Activated CD4-positive, alpha-beta T cell treated with anti-CD3 and anti-CD28 coated beads, Interleukin-2, amount 50 U/mL, for 4 hours (primary cell): ENCODE data around the gene FXYD6.
A peak's percentile ranks its signal among the peaks of the same experiment; 100 is the strongest.

Experiments
- DNase-seq, 2 experiments: peaks; one replicate each; pipeline ENCODE4 v3.0.0-alpha.2; 2020

The FXYD6 gene

DNA sequence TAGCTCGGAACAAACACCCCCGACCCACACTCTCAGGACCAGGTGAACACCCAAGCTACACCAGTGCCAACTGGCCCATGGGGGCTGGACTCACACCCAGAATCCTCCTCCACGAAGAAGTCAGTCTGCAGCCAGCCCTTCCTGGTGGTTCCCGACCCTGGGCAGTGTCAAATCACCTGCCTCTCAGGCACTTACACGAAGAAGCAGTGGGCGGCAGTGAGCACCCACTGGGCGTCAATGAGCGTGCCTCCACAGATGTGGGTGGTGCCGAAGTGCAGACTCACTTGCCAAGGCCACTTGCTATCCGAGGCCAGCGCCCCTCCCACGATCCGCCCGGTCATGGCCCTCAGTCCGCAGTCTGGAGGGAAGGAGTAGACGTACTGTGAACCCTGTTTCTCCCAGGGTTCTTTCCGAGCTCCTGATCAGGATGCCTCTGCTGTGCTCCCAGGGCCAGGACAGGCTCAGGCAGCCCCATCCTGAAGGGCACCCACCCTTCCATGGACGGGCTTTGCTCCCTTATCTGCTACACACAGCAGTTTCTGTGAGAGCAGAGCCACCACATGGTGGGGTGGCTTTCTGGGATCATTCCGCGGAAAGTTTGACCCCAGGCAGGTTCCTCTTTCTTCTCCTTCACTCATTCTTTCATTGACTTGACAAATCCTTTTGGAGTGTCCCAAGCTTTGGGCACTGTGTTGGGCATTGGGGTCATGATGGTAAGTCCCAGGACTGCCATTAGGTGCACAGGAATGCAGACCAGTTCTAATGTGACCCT is 33.3 kb upstream of the FXYD6 start:
- no peak for DNase-seq

GRCh38 chr11:117908959-117909610 is 32.6 kb upstream of the FXYD6 start:
- no peak for DNase-seq

- DNase-seq = no peak
Measured at GRCh38 chr11:117908109-117908895, 31.8 kb upstream of the FXYD6 start.

- peak; percentile 53 to 59 for DNase-seq
Measured at GRCh38 chr11:117907276-117908108, 31.0 kb upstream of the FXYD6 start.

DNA sequence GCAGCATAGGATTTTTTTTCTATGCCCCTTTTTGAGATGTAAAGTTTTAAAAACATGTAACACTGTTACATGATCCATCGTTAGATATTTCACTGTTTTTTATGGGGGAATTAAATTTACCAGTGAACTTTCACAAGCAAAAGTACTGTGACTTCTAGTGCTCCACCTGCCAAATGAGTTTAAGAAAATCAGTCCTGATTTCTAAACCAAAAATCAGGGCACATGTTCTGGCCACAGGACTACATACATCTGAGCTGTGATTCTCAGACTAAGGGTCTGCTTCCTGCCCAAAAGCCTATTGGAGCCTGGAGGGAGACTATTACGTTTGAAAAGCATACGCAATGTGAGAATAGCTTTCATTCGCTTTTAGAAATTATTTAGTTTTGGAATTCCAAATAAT is 30.3 kb upstream of the FXYD6 start:
- DNase-seq = no peak

- no peak for DNase-seq
Measured at GRCh38 chr11:117906126-117906525, 29.7 kb upstream of the FXYD6 start.

DNA sequence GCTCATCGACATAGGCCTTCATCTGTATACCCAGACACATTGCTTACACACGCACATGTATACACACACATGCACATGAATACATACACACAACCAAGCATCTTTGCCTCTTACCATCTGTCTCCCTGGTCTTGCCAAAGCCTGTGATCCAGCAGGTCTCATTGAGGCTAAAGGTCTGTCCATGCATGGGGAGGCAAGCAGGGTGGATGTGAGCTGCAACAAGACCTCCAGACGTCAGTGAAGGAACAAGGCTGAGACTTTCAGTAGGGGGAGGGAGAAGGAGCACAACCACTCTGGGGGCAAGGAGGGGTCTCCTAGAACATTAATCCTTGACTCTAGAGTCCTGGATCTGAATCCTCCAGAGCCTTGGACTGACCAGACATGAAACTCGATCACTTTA is 29.1 kb upstream of the FXYD6 start:
- no peak for DNase-seq

- DNase-seq = no peak
Measured at GRCh38 chr11:117903505-117904382, 27.3 kb upstream of the FXYD6 start.

GRCh38 chr11:117902001-117902845 is 25.8 kb upstream of the FXYD6 start:
- DNase-seq = no peak

GRCh38 chr11:117901601-117902000 is 25.1 kb upstream of the FXYD6 start:
- DNase-seq = no peak

DNA sequence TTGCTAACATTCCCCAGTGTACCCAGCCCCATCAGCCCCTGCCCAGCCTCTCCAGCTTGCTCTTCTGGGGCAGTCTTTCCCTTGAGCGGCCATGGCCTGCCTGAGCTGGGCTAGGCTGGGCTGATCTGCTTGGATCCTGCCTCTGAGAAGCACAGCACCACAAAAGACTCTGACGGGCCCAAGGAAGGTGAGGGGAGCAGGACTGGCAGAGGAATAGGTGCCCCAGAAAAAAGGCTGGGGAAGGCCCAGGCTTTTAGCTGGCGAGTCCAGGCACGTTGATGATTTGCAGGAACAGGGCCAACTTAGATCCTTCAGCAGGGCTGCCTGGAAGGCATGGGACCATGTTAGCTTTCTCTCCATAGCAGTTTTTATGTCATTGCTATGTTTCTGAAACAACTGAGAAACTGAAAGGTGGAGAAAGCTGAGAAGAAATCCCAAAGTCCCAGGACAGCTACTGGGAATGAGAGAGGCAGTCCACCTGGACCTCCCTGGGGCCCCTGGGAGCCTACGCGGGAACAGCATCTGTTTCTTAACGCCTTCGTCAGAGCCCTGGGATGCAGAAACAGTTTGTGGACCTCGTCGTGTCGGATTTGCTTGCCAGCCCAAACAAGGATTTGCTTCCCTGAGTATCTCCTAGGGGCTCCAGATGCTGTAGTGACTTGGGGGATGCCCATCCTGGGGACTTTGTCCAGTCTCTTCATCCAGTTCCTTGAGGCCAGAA is 24.4 kb upstream of the FXYD6 start:
- DNase-seq = no peak

DNA sequence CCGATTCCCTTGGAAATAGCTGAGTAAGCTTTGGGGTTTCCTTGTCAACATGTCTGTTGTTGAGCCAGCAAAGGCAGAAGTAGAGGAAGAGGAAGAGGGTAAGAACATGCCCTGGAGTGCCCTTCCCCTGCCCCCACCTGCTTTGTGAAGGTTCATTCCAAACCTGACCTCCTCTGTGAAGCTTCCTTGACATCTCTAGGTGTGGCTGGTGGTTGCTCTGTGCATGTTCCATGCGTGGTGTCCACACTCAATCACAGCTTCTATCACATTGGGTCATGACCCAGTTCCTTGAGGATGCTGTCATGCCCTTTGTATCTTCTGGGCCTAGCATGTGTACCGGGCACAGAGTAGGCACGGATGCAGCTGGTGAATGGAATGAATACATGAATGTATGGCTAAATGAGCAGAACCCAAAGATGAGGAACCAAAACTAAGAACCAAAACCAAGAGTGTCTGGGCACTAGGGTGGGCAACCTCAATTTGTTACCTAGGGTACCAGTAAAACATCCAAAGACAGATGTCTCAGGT is 23.7 kb upstream of the FXYD6 start:
- DNase-seq = no peak

GRCh38 chr11:117898059-117898458 is 21.6 kb upstream of the FXYD6 start:
- no peak for DNase-seq

- DNase-seq = no peak
Measured at GRCh38 chr11:117892651-117893050, 16.2 kb upstream of the FXYD6 start.

DNA sequence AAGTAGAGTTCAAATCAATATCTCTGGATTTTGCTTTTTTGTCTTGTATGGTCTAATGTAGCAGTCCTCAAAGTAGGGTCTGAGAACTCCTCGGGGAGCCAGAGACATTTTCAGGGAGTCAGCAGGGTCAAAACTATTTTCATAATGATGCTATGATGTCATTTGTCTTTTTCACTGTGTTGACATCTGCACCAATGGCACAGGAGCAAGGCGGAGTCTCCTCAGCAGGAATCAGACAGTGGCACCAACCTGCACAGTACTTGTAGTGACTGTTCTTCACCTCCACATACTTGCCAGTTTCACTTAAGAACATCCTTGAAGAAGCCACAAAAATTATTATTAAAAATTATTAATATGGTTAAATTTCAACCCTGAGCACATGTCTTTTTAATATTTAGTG is 14.9 kb upstream of the FXYD6 start:
- no peak for DNase-seq

DNA sequence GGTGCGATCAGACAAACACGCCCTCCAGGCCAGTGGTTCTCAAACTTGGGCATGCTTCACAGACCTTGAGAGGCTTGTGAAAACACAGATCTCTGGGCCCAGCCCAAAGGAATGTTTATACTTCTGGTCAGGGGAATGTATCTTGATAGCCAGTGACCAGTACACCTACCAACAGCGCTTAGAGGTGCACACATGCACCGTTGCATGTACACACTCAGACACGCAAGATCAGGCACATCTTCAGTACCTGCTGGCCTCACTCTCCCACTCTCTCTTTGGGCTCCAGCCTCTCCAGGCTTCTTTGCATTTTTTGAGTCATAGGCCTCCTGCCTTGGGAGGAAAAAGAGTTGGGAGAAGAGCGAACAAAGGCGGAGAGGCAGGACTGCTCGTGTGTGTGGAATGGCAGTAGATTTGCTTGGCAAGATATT is 11.7 kb upstream of the FXYD6 start:
- DNase-seq = no peak

GRCh38 chr11:117887431-117888138 is 11.1 kb upstream of the FXYD6 start:
- DNase-seq = no peak

- no peak for DNase-seq
Measured at GRCh38 chr11:117885777-117886176, 9.3 kb upstream of the FXYD6 start.

DNA sequence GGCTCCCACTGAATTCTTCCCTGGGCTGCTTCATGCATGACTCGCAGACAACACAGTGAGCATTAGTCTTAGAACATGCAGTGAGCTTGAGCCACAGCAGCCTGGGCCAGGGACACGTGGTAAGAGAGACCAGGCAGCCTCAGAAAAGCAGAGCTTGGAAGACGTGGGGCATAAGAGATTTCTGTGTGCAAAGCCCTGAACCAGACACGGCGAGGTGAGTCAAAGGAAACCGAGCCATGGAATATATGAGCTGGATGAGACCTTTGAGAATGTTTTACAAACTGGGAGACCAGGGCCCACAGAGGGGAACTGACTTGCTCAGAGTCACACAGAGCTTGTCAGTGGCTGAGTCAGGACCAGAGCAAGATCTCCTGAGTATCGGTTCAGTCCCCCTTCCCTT is 8.5 kb upstream of the FXYD6 start:
- DNase-seq = no peak
